Sigmoid colon (tissue), 4 donors: ENCODE data around the gene FABP6.

Experiments
- EP300 ChIP-seq, 4 donors: sonication (generic); formaldehyde crosslinking; IDR thresholded peaks; one replicate each; pipeline ENCODE4 v1.6.1; 2017; ENCODE audit warnings: antibody characterized with exemption in 4 of 4
- POLR2A ChIP-seq, 2 donors: fragments of 450-650 bp; IDR thresholded peaks; one replicate each; pipeline ENCODE4 v1.6.1; 2016; ENCODE audit warnings: antibody characterized with exemption in 2 of 2, mild to moderate bottlenecking in 2 of 2, moderate library complexity in 2 of 2
- TF ChIP-seq, protein P1 (sequence below), 4 experiments: fragments of 450-650 bp in 3 of 4; fragments of 200-600 bp in 1 of 4; IDR thresholded peaks; one replicate each; pipeline ENCODE4 v1.5.1; 2016 to 2019; ENCODE audit warnings: antibody characterized with exemption in 4 of 4, mild to moderate bottlenecking in 3 of 4, moderate library complexity in 2 of 4

DNA sequence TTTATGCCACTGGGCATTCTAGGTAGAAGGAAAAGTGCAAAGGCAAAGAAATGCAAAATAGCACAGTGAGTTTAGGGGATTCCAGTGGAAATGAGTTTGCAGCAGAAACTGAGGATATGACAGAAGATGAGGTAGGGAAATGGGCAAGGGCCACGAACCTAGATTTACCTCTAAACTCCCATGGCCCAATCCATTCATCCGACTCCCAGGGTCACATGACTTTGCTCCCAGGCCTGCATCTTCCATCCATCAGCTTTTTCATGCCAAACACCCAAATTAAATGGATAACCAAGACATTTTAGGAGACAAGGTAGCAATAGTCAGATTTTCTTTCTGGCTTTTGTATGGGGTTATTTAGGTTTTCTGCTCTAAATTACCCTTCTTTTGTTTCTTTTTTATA lies 22.2 kb upstream of the FABP6 start:
- TF ChIP-seq, protein P1, sequence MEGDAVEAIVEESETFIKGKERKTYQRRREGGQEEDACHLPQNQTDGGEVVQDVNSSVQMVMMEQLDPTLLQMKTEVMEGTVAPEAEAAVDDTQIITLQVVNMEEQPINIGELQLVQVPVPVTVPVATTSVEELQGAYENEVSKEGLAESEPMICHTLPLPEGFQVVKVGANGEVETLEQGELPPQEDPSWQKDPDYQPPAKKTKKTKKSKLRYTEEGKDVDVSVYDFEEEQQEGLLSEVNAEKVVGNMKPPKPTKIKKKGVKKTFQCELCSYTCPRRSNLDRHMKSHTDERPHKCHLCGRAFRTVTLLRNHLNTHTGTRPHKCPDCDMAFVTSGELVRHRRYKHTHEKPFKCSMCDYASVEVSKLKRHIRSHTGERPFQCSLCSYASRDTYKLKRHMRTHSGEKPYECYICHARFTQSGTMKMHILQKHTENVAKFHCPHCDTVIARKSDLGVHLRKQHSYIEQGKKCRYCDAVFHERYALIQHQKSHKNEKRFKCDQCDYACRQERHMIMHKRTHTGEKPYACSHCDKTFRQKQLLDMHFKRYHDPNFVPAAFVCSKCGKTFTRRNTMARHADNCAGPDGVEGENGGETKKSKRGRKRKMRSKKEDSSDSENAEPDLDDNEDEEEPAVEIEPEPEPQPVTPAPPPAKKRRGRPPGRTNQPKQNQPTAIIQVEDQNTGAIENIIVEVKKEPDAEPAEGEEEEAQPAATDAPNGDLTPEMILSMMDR (IDR thresholded peaks at IDR 0.05): no peak
- TF ChIP-seq EP300 (IDR thresholded peaks at IDR 0.05) (no peak), POLR2A (IDR thresholded peaks at IDR 0.05) (no peak)
